Raji (cell line): Measurements from ENCODE around the gene MIDN.

Source experiments
- POLR2A ChIP-seq: IDR thresholded peaks from 2 replicates; pipeline ENCODE4 v1.6.1; 2011; ENCODE audit warnings: low read depth, low read length, control low read depth; ENCODE audit not compliant: insufficient read depth

The MIDN gene

DNA sequence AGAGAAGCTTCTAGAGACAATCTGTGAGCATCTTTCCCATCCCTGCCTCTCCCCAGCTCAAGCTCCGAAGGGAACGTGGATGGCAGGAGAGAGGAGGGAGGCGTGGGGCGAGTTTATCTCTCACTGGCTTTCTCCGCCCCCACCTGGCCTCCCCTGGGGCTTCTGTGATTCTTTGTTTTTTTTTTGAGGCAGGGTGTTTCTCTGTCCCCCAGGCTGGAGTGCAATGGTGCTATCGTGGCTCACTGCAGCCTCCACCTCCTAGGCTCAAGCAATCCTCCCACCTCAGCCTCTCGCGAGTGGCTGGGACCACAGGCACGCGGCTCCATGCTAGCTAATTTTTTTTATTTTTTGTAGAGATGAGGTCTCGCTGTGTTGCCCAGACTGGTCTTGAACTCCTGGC, 60.3 kb downstream of the MIDN start:
- no peak for TF ChIP-seq POLR2A
